CD4-positive, CD25-positive, alpha-beta regulatory T cell (primary cell): ENCODE measurements around the gene PABPC1L. TPM values are rescaled to one million over a fixed set of nuclear protein-coding genes. Genes with fewer than 3 reads are reported as not detected.

ENCODE experiments used
- ATAC-seq, 2 donors: fragments of 150-1000 bp; cut with Tn5 transposase; one replicate each; pipeline ENCODE4 v1.10.0; 2021; ENCODE audit warnings: low read depth in 2 of 2, moderate number of reproducible peaks in 2 of 2, moderate library complexity in 1 of 2
- DNase-seq, 3 donors: peaks; one replicate each; pipeline versions ENCODE4 v3.0.0 to v3.0.0-alpha.2; 2012 to 2022; ENCODE audit warnings: mixed read lengths in 1 of 3
- H3K27ac ChIP-seq: one replicate; pipeline ENCODE4 v1.7.0; 2013; ENCODE audit warnings: mild to moderate bottlenecking, low read length; ENCODE audit not compliant: insufficient read depth, poor library complexity, severe bottlenecking
- H3K27me3 ChIP-seq: one replicate; pipeline ENCODE4 v1.7.0; 2013; ENCODE audit warnings: low read length; ENCODE audit not compliant: control insufficient read depth, insufficient read depth
- H3K36me3 ChIP-seq: one replicate; pipeline ENCODE4 v1.7.0; 2013; ENCODE audit warnings: mild to moderate bottlenecking, low read length, moderate library complexity; ENCODE audit not compliant: control insufficient read depth, insufficient read depth
- H3K4me1 ChIP-seq: 2 replicates; pipeline ENCODE4 v1.7.0; 2013; ENCODE audit warnings: mild to moderate bottlenecking, low read length; ENCODE audit not compliant: insufficient read depth, control insufficient read depth, poor library complexity, severe bottlenecking
- H3K4me3 ChIP-seq: one replicate; pipeline ENCODE4 v1.7.0; 2013; ENCODE audit warnings: low read depth, mild to moderate bottlenecking, low read length, moderate library complexity
- H3K9me3 ChIP-seq, 2 experiments: 1 replicate in 1 of 2; 2 replicates in 1 of 2; pipeline ENCODE4 v1.7.0; 2013; ENCODE audit warnings: low read length in 2 of 2, mild to moderate bottlenecking in 1 of 2, moderate library complexity in 1 of 2; ENCODE audit not compliant: control insufficient read depth in 2 of 2
- H3K27ac Mint-ChIP-seq, 3 donors: one replicate each; pipeline ENCODE4 v1.8.0; 2020 to 2022; ENCODE audit warnings: mild to moderate bottlenecking in 3 of 3, mixed read lengths in 3 of 3, moderate library complexity in 2 of 3
- H3K27me3 Mint-ChIP-seq: one replicate; pipeline ENCODE4 v1.8.0; 2022; ENCODE audit warnings: mild to moderate bottlenecking, mixed read lengths
- H3K36me3 Mint-ChIP-seq: one replicate; pipeline ENCODE4 v1.8.0; 2020; ENCODE audit warnings: mixed read lengths
- H3K4me1 Mint-ChIP-seq, 4 donors: one replicate each; pipeline ENCODE4 v1.8.0; 2020 to 2022; ENCODE audit warnings: mixed read lengths in 4 of 4, mild to moderate bottlenecking in 1 of 4
- H3K4me3 Mint-ChIP-seq, 4 donors: one replicate each; pipeline ENCODE4 v1.8.0; 2020 to 2022; ENCODE audit warnings: mild to moderate bottlenecking in 4 of 4, mixed read lengths in 4 of 4, moderate library complexity in 3 of 4
- H3K9me3 Mint-ChIP-seq, 7 donors: one replicate each; pipeline ENCODE4 v1.8.0; 2020 to 2022; ENCODE audit warnings: mixed read lengths in 7 of 7, mild to moderate bottlenecking in 3 of 7, moderate library complexity in 2 of 7
- polyA plus RNA-seq, 4 donors: library from polyadenylated mRNA; unstranded; fragments of 300-500 nt; fragmentation: Illumina TruSeq; gene quantifications; one replicate each; pipeline ENCODE4 v1.2.3, GENCODE V29; 2021
- total RNA-seq: library from RNA; stranded (reverse); gene quantifications from one replicate; pipeline ENCODE4 v1.2.3, GENCODE V29; 2022

Gene PABPC1L
- total and polyA plus RNA-seq, 5 donors from 2014 or later, result 0.12 to 66.1 (median 0.68) TPM; not detected in 2

DNA sequence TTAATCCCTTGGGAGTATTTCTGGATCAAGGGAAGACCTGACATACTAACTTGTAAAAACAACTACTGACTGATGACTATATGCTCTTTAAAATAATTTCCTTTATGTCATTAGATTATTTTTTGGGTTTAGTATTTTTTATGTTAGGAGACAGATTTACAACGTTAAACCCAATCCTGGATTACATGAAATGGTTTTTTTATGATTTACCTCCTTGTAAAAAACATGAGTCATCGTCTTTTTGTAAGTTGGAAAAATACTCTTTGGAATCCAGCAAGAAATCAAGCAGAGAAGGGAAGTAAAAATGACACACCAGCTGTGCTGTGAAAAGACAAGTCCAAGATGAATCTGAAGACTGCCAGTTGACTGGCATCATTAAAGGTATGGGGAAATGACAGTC, 63.2 kb downstream of the PABPC1L start:
- H3K4me3 ChIP-seq, result peak overlapping the region; percentile 97
- H3K4me3 Mint-ChIP-seq, result peak overlapping the region; percentile 52 to 69 (median 67)
- peak overlapping the region; percentile 40 to 56 (median 51) for H3K27ac Mint-ChIP-seq
- no peaks in the 10 kb centered on the region for H3K27me3 Mint-ChIP-seq
- DNase-seq, result no peak
- peaks cover 53% of the 10 kb centered on the region for H3K36me3 ChIP-seq
- peak overlapping the region; percentile 84 for H3K27ac ChIP-seq
- no peaks in the 10 kb centered on the region for H3K9me3 ChIP-seq
- no peaks in the 10 kb centered on the region for H3K27me3 ChIP-seq
- H3K4me1 Mint-ChIP-seq, result peaks cover 59 to 83% (median 62%) of the 10 kb centered on the region in 4 donors
- peaks cover 64% of the 10 kb centered on the region for H3K36me3 Mint-ChIP-seq
- H3K9me3 Mint-ChIP-seq, result no peaks in the 10 kb centered on the region
- peaks cover 60% of the 10 kb centered on the region for H3K4me1 ChIP-seq
- ATAC-seq, result no peak

GRCh38 chr20:44976698-44977097, 66.8 kb downstream of the PABPC1L start:
- H3K4me1 Mint-ChIP-seq, result peaks cover 62 to 93% (median 68%) of the 10 kb centered on the region in 4 donors
- no peaks in the 10 kb centered on the region for H3K27me3 Mint-ChIP-seq
- no peaks in the 10 kb centered on the region for H3K27me3 ChIP-seq
- no peaks in the 10 kb centered on the region for H3K9me3 Mint-ChIP-seq
- ATAC-seq (no peak), DNase-seq (no peak)
- H3K36me3 ChIP-seq, result peaks cover 70% of the 10 kb centered on the region
- peaks cover 56% of the 10 kb centered on the region for H3K36me3 Mint-ChIP-seq
- H3K4me1 ChIP-seq, result peaks cover 74% of the 10 kb centered on the region
- peak overlapping the region; percentile 94 for H3K27ac ChIP-seq
- peak overlapping the region; percentile 94 to 99 (median 98) for H3K27ac Mint-ChIP-seq
- no peaks in the 10 kb centered on the region for H3K9me3 ChIP-seq
- peak overlapping the region in 2 of 4 donors; percentile 28 to 70 for H3K4me3 Mint-ChIP-seq
- peak overlapping the region; percentile 21 for H3K4me3 ChIP-seq

- Mint-ChIP-seq H3K27me3 (no peaks in the 10 kb centered on the region), H3K9me3 (no peaks in the 10 kb centered on the region), H3K27ac (peak overlapping the region; percentile 94 to 99 (median 98)), H3K4me1 (peaks cover 59 to 93% (median 72%) of the 10 kb centered on the region in 4 donors), H3K36me3 (peaks cover 57% of the 10 kb centered on the region), H3K4me3 (peak overlapping the region; percentile 70 to 92 (median 84))
- H3K27me3 ChIP-seq, result no peaks in the 10 kb centered on the region
- peaks cover 68% of the 10 kb centered on the region for H3K36me3 ChIP-seq
- peak overlapping the region; percentile 94 for H3K27ac ChIP-seq
- H3K4me1 ChIP-seq, result peaks cover 78% of the 10 kb centered on the region
- peak; percentile 83 to 87 for ATAC-seq
- H3K4me3 ChIP-seq, result peak overlapping the region; percentile 80
- peak; percentile 70 to 84 (median 78) for DNase-seq
- no peaks in the 10 kb centered on the region for H3K9me3 ChIP-seq
These were observed 69.3 kb downstream of the PABPC1L start for GRCh38 chr20:44979090-44979621.

DNA sequence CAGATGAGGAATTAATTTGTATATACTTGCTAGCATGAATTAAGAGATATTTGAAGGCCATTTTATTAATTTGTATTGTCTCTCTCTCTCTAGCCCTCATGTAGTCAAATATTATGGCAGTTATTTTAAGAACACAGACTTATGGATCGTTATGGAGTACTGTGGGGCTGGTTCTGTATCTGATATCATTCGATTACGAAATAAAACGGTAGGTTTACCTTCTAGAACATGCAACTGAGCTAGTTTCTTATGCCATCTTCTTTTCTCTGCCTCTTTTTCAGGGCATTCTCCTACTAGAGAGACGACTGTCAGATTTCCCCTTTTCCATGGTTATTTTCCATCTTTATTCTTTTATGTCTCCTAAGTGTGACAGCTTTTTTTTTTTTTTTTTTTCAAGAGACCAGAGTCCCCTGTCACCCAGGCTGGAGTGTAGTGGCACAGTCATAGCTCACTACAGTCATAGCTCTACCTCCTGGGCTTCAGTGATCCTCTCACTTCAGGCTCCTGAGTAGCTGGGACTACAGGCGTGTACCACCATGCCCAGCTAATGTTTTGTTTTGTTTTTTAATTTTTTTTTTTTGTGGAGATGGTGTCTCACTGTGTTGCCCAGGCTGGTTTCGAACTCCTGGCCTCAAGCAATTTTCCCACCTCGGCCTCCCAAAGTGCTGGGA, 72.0 kb downstream of the PABPC1L start:
- Histone ChIP-seq H3K36me3 (peaks cover 67% of the 10 kb centered on the region), H3K4me1 (peaks cover 86% of the 10 kb centered on the region), H3K27ac (peak overlapping the region; percentile 94), H3K4me3 (no peak overlapping the region), H3K27me3 (no peaks in the 10 kb centered on the region), H3K9me3 (no peaks in the 10 kb centered on the region)
- no peaks in the 10 kb centered on the region for H3K9me3 Mint-ChIP-seq
- H3K36me3 Mint-ChIP-seq, result peaks cover 44% of the 10 kb centered on the region
- ATAC-seq (no peak), DNase-seq (no peak)
- H3K27ac Mint-ChIP-seq, result peak overlapping the region; percentile 79 to 99 (median 98)
- H3K27me3 Mint-ChIP-seq, result no peaks in the 10 kb centered on the region
- H3K4me3 Mint-ChIP-seq, result peak overlapping the region in 1 of 4 donors; percentile 63
- peaks cover 51 to 90% (median 67%) of the 10 kb centered on the region in 4 donors for H3K4me1 Mint-ChIP-seq

- peak overlapping the region; percentile 59 to 99 (median 90) for H3K27ac Mint-ChIP-seq
- H3K27ac ChIP-seq, result peak overlapping the region; percentile 94
These were observed 73.3 kb downstream of the PABPC1L start for GRCh38 chr20:44983093-44983674.

GRCh38 chr20:44988631-44989171, 78.8 kb downstream of the PABPC1L start:
- H3K27ac Mint-ChIP-seq, result peak overlapping the region; percentile 2 to 84 (median 58)
- H3K4me1 ChIP-seq, result peaks cover 75% of the 10 kb centered on the region
- no peaks in the 10 kb centered on the region for H3K9me3 Mint-ChIP-seq
- no peaks in the 10 kb centered on the region for H3K27me3 Mint-ChIP-seq
- DNase-seq (no peak), ATAC-seq (no peak)
- peak overlapping the region; percentile 45 to 92 (median 76) for H3K4me3 Mint-ChIP-seq
- H3K36me3 Mint-ChIP-seq, result peaks cover 32% of the 10 kb centered on the region
- no peaks in the 10 kb centered on the region for H3K9me3 ChIP-seq
- H3K27ac ChIP-seq, result peak overlapping the region; percentile 34
- peaks cover 62% of the 10 kb centered on the region for H3K36me3 ChIP-seq
- H3K4me1 Mint-ChIP-seq, result peaks cover 49 to 88% (median 64%) of the 10 kb centered on the region in 4 donors
- H3K4me3 ChIP-seq, result peak overlapping the region; percentile 92
- no peaks in the 10 kb centered on the region for H3K27me3 ChIP-seq

More at GRCh38 chr20:44983093-44983674, 73.3 kb downstream of the PABPC1L start:
- peaks cover 79% of the 10 kb centered on the region for H3K36me3 ChIP-seq
- no peaks in the 10 kb centered on the region for H3K27me3 ChIP-seq
- DNase-seq (no peak), ATAC-seq (no peak)
- no peak overlapping the region for H3K4me3 ChIP-seq
- no peaks in the 10 kb centered on the region for H3K9me3 ChIP-seq
- peak overlapping the region; percentile 7 to 88 (median 69) for H3K4me3 Mint-ChIP-seq
- H3K4me1 Mint-ChIP-seq, result peaks cover 40 to 89% (median 63%) of the 10 kb centered on the region in 4 donors
- H3K4me1 ChIP-seq, result peaks cover 86% of the 10 kb centered on the region
- peaks cover 44% of the 10 kb centered on the region for H3K36me3 Mint-ChIP-seq
- no peaks in the 10 kb centered on the region for H3K9me3 Mint-ChIP-seq
- no peaks in the 10 kb centered on the region for H3K27me3 Mint-ChIP-seq
